ENCODE measurements around the gene WNT3.

GRCh38 chr17:46776298-46777005 lies 42.0 kb downstream of the WNT3 start:
- TF ChIP-seq CTCF (IDR thresholded peaks at IDR 0.05) (no peak), POLR2A (IDR thresholded peaks at IDR 0.05) (no peak)

Data from esophagus squamous epithelium (tissue), 4 donors.